ENCODE data around the gene DZANK1.

The DZANK1 gene

GRCh38 chr20:18481596-18481995, 14.8 kb upstream of the DZANK1 start:
- H3K9ac ChIP-seq (ENCODE audit: low read depth, low read length), result no peak overlapping the region
- H3K36me3 ChIP-seq (ENCODE audit: insufficient read depth, low read length), result peaks cover 7% of the 10 kb centered on the region
- no peaks in the 10 kb centered on the region for H3K4me1 ChIP-seq (ENCODE audit: insufficient read depth, low read length)
- H3K9me3 ChIP-seq (ENCODE audit: control insufficient read depth, insufficient read depth, low read length), result no peaks in the 10 kb centered on the region

GRCh38 chr20:18477821-18478220, 11.0 kb upstream of the DZANK1 start:
- H3K4me1 ChIP-seq (ENCODE audit: insufficient read depth, low read length), result no peaks in the 10 kb centered on the region
- H3K9me3 ChIP-seq (ENCODE audit: control insufficient read depth, insufficient read depth, low read length), result no peaks in the 10 kb centered on the region
- H3K36me3 ChIP-seq (ENCODE audit: insufficient read depth, low read length), result peaks cover 20% of the 10 kb centered on the region
- no peak overlapping the region for H3K9ac ChIP-seq (ENCODE audit: low read depth, low read length)

- H3K4me1 ChIP-seq (ENCODE audit: insufficient read depth, low read length), result no peaks in the 10 kb centered on the region
- no peak overlapping the region for H3K9ac ChIP-seq (ENCODE audit: low read depth, low read length)
- no peaks in the 10 kb centered on the region for H3K9me3 ChIP-seq (ENCODE audit: control insufficient read depth, insufficient read depth, low read length)
- peaks cover 20% of the 10 kb centered on the region for H3K36me3 ChIP-seq (ENCODE audit: insufficient read depth, low read length)
These were observed 10.4 kb upstream of the DZANK1 start for GRCh38 chr20:18477218-18477617.

DNA sequence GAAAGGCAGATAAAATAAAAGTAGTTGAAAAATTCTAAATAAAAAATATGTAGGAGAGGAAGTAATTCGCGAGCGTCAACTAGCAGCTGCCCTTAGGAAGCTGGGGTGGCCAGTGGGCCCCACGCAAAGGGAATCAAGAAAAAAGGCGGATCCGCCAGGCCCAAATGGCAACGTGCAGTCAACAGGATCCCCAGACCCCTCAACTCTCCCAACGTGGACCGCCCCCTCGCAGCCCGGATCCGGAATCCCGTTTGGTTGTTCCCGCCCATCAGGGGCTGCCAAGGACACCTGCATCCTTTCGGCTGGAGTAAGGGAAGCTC, 296 bp downstream of the DZANK1 start:
- Histone ChIP-seq H3K4me1 (ENCODE audit: insufficient read depth, low read length) (no peaks in the 10 kb centered on the region), H3K9me3 (ENCODE audit: control insufficient read depth, insufficient read depth, low read length) (no peaks in the 10 kb centered on the region), H3K36me3 (ENCODE audit: insufficient read depth, low read length) (no peaks in the 10 kb centered on the region; the same call in 1 of the 2 replicates), H3K9ac (ENCODE audit: low read depth, low read length) (peak overlapping the region; percentile 79)

DNA sequence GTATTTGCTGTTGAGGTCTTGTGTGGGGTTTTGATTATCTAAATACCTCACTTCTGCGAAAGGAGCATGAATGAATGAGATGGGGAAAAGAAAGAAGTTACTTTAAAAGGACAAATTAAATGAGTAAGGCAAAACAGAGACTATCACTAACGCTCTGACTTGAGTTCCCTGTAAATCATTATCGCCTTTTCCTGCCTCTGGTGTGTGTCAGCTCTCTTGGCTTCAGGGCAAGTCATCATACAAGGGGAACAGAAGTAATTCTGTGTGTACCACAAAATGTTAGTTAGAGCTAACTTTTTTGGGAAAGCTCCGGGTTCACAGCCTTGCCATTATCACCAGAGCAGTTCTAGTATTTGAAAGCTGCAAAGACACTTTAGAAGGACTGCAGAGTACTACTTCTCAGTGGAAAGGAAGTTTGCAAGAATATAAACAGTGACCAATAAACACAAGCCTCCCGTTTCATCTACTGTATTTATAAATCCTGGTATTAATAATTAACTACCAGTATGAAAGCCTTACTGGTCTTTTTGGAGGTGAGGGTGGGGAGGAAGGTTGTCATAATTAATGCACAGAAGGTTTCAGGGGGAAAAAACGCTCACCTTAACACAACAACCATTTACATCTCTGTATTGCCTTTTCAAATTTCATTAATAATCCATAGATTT, 1.2 kb downstream of the DZANK1 start:
- Histone ChIP-seq H3K36me3 (ENCODE audit: insufficient read depth, low read length) (no peaks in the 10 kb centered on the region; the same call in 1 of the 2 replicates), H3K9me3 (ENCODE audit: control insufficient read depth, insufficient read depth, low read length) (no peaks in the 10 kb centered on the region), H3K9ac (ENCODE audit: low read depth, low read length) (no peak overlapping the region), H3K4me1 (ENCODE audit: insufficient read depth, low read length) (no peaks in the 10 kb centered on the region)

- H3K4me1 ChIP-seq (ENCODE audit: insufficient read depth, low read length), result no peaks in the 10 kb centered on the region
- H3K36me3 ChIP-seq (ENCODE audit: insufficient read depth, low read length), result no peaks in the 10 kb centered on the region
- H3K9me3 ChIP-seq (ENCODE audit: control insufficient read depth, insufficient read depth, low read length), result no peaks in the 10 kb centered on the region
These were observed 10.2 kb downstream of the DZANK1 start for GRCh38 chr20:18456600-18456999.

DNA sequence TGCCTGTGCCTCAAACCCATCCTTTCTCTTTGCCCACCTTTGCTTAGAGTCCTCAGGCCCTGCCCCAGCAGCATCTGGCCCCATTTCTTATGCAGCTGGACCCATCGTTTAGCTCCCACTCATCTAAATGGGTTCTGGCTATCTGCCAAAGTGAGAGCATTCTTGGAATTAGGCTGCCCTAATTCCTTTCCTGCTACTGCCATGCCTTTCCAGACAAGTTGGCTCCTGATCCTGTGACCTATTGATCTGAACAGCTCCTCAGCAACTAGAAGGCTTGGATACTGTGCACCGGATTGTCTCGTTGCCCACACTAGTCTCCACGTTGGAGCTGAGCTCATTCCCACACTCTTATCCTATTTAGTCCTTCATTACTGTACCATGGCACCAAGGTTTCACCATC, 22.9 kb downstream of the DZANK1 start:
- no peak overlapping the region for H3K9ac ChIP-seq (ENCODE audit: low read depth, low read length)
- no peaks in the 10 kb centered on the region for H3K4me1 ChIP-seq (ENCODE audit: insufficient read depth, low read length)
- no peaks in the 10 kb centered on the region for H3K36me3 ChIP-seq (ENCODE audit: insufficient read depth, low read length)
- H3K9me3 ChIP-seq (ENCODE audit: control insufficient read depth, insufficient read depth, low read length), result no peaks in the 10 kb centered on the region

More at GRCh38 chr20:18456600-18456999, 10.2 kb downstream of the DZANK1 start:
- H3K9ac ChIP-seq (ENCODE audit: low read depth, low read length), result no peak overlapping the region

GRCh38 chr20:18440403-18440802, 26.4 kb downstream of the DZANK1 start:
- no peaks in the 10 kb centered on the region for H3K9me3 ChIP-seq (ENCODE audit: control insufficient read depth, insufficient read depth, low read length)
- H3K36me3 ChIP-seq (ENCODE audit: insufficient read depth, low read length), result no peaks in the 10 kb centered on the region
- H3K4me1 ChIP-seq (ENCODE audit: insufficient read depth, low read length), result no peaks in the 10 kb centered on the region
- no peak overlapping the region for H3K9ac ChIP-seq (ENCODE audit: low read depth, low read length)

DNA sequence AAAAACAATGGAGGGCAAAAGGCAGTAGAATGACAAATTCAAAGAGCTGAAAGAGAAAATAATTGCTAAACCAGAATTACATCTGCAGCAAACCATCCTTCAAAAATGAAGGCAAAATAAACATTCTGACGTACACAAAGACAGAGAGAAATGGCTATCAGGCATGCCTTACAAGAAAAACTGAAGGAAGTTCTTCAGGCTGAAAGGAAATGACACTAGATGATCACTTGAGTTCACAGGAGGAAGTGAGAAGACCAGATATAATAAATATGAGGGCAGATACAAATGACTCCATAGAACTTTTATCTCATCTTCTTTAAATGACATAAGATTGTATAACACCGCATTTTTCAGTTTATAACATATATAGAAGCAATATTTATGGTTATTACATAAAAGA, 30.0 kb downstream of the DZANK1 start:
- no peaks in the 10 kb centered on the region for H3K9me3 ChIP-seq (ENCODE audit: control insufficient read depth, insufficient read depth, low read length)
- H3K36me3 ChIP-seq (ENCODE audit: insufficient read depth, low read length), result no peaks in the 10 kb centered on the region
- H3K4me1 ChIP-seq (ENCODE audit: insufficient read depth, low read length), result no peaks in the 10 kb centered on the region
- H3K9ac ChIP-seq (ENCODE audit: low read depth, low read length), result no peak overlapping the region; the same call in 1 of the 2 replicates

GRCh38 chr20:18431206-18431605, 35.6 kb downstream of the DZANK1 start:
- Histone ChIP-seq H3K36me3 (ENCODE audit: insufficient read depth, low read length) (no peaks in the 10 kb centered on the region), H3K4me1 (ENCODE audit: insufficient read depth, low read length) (no peaks in the 10 kb centered on the region), H3K9me3 (ENCODE audit: control insufficient read depth, insufficient read depth, low read length) (no peaks in the 10 kb centered on the region), H3K9ac (ENCODE audit: low read depth, low read length) (no peak overlapping the region)

GRCh38 chr20:18430172-18430826, 36.5 kb downstream of the DZANK1 start:
- Histone ChIP-seq H3K9me3 (ENCODE audit: control insufficient read depth, insufficient read depth, low read length) (no peaks in the 10 kb centered on the region), H3K36me3 (ENCODE audit: insufficient read depth, low read length) (no peaks in the 10 kb centered on the region), H3K4me1 (ENCODE audit: insufficient read depth, low read length) (no peaks in the 10 kb centered on the region)

GRCh38 chr20:18428490-18429173, 38.2 kb downstream of the DZANK1 start:
- Histone ChIP-seq H3K9me3 (ENCODE audit: control insufficient read depth, insufficient read depth, low read length) (no peaks in the 10 kb centered on the region), H3K9ac (ENCODE audit: low read depth, low read length) (no peak overlapping the region), H3K4me1 (ENCODE audit: insufficient read depth, low read length) (no peaks in the 10 kb centered on the region), H3K36me3 (ENCODE audit: insufficient read depth, low read length) (no peaks in the 10 kb centered on the region)

More at GRCh38 chr20:18430172-18430826, 36.5 kb downstream of the DZANK1 start:
- no peak overlapping the region for H3K9ac ChIP-seq (ENCODE audit: low read depth, low read length)

- Histone ChIP-seq H3K36me3 (ENCODE audit: insufficient read depth, low read length) (no peaks in the 10 kb centered on the region), H3K4me1 (ENCODE audit: insufficient read depth, low read length) (no peaks in the 10 kb centered on the region), H3K9me3 (ENCODE audit: control insufficient read depth, insufficient read depth, low read length) (no peaks in the 10 kb centered on the region), H3K9ac (ENCODE audit: low read depth, low read length) (no peak overlapping the region)
These were observed 39.6 kb downstream of the DZANK1 start for GRCh38 chr20:18427214-18427613.

GRCh38 chr20:18421608-18422007, 45.2 kb downstream of the DZANK1 start:
- H3K9ac ChIP-seq (ENCODE audit: low read depth, low read length), result no peak overlapping the region
- H3K9me3 ChIP-seq (ENCODE audit: control insufficient read depth, insufficient read depth, low read length), result no peaks in the 10 kb centered on the region
- H3K36me3 ChIP-seq (ENCODE audit: insufficient read depth, low read length), result no peaks in the 10 kb centered on the region
- no peaks in the 10 kb centered on the region for H3K4me1 ChIP-seq (ENCODE audit: insufficient read depth, low read length)

- H3K9ac ChIP-seq (ENCODE audit: low read depth, low read length), result no peak overlapping the region
- H3K36me3 ChIP-seq (ENCODE audit: insufficient read depth, low read length), result no peaks in the 10 kb centered on the region
- no peaks in the 10 kb centered on the region for H3K9me3 ChIP-seq (ENCODE audit: control insufficient read depth, insufficient read depth, low read length)
These were observed 50.3 kb downstream of the DZANK1 start for GRCh38 chr20:18416486-18416885.

More at GRCh38 chr20:18416486-18416885, 50.3 kb downstream of the DZANK1 start:
- H3K4me1 ChIP-seq (ENCODE audit: insufficient read depth, low read length), result 0 out of 2 replicates have a peak, but pooled peaks cover 6% of the 10 kb centered on the region

All from ES-I3 (cell line).